CD14-positive monocyte (primary cell): ENCODE data around the gene GATC. TPM values are rescaled to one million over a fixed set of nuclear protein-coding genes. Genes with fewer than 3 reads are reported as not detected.

Experiments
- DNase-seq, 3 donors: peaks; one replicate each; pipeline ENCODE4 v3.0.0-alpha.2; 2011 to 2022
- H2AFZ ChIP-seq: 2 replicates; pipeline ENCODE4 v1.6.0; 2012; ENCODE audit warnings: mild to moderate bottlenecking, low read depth, low read length, inconsistent platforms; ENCODE audit not compliant: insufficient read depth, poor library complexity, severe bottlenecking
- H3K27ac ChIP-seq, 2 donors: 1 replicate in 1 of 2; 2 replicates in 1 of 2; pipeline ENCODE4 v1.5.1; 2012 to 2013; ENCODE audit warnings: low read length in 2 of 2, control low read depth in 1 of 2, inconsistent platforms in 1 of 2, low read depth in 1 of 2, mild to moderate bottlenecking in 1 of 2
- H3K27me3 ChIP-seq, 2 donors: one replicate each; pipeline versions ENCODE4 v1.6.0 to v1.6.1; 2011 to 2013; ENCODE audit warnings: low read length in 2 of 2; ENCODE audit not compliant: control insufficient read depth in 2 of 2, insufficient read depth in 2 of 2
- H3K36me3 ChIP-seq, 2 donors: replicated peaks in 1 of 2; 1 replicate in 1 of 2; 2 replicates in 1 of 2; pipeline versions ENCODE4 v1.5.1 to v1.6.1; 2012 to 2013; ENCODE audit warnings: low read length in 2 of 2, control low read depth in 1 of 2, inconsistent platforms in 1 of 2, mild to moderate bottlenecking in 1 of 2; ENCODE audit not compliant: insufficient read depth in 2 of 2, control insufficient read depth in 1 of 2
- H3K4me1 ChIP-seq, 2 donors: 1 replicate in 1 of 2; 2 replicates in 1 of 2; pipeline versions ENCODE4 v1.5.1 to v1.6.1; 2012 to 2013; ENCODE audit warnings: low read length in 2 of 2, control low read depth in 1 of 2, inconsistent platforms in 1 of 2, mild to moderate bottlenecking in 1 of 2, moderate library complexity in 1 of 2; ENCODE audit not compliant: insufficient read depth in 2 of 2, control insufficient read depth in 1 of 2
- H3K4me2 ChIP-seq: replicated peaks from 2 replicates; pipeline ENCODE3; 2012; ENCODE audit warnings: low read length, moderate library complexity, mild to moderate bottlenecking; ENCODE audit not compliant: poor library complexity, severe bottlenecking; ENCODE audit errors: extremely low read depth
- H3K4me3 ChIP-seq, 3 experiments: fragments of 200-600 bp in 1 of 3; sonication (generic) in 1 of 3; replicated peaks in 1 of 3; 1 replicate in 2 of 3; 2 replicates in 1 of 3; pipeline ENCODE4 v1.5.1; 2011 to 2013; ENCODE audit warnings: low read length in 3 of 3, mild to moderate bottlenecking in 3 of 3, control low read depth in 2 of 3, low read depth in 2 of 3, inconsistent platforms in 1 of 3, moderate library complexity in 1 of 3
- H3K79me2 ChIP-seq: 2 replicates; pipeline ENCODE4 v1.6.0; 2012; ENCODE audit warnings: mild to moderate bottlenecking, control low read depth, inconsistent platforms, low read length, moderate library complexity; ENCODE audit not compliant: insufficient read depth
- H3K9ac ChIP-seq: 2 replicates; pipeline ENCODE4 v1.6.0; 2017; ENCODE audit warnings: low read length, mild to moderate bottlenecking; ENCODE audit not compliant: insufficient read depth, poor library complexity, severe bottlenecking
- H3K9me3 ChIP-seq, 2 donors: replicated peaks in 1 of 2; 1 replicate in 1 of 2; 2 replicates in 1 of 2; pipeline versions ENCODE4 v1.5.1 to v1.6.1; 2012 to 2013; ENCODE audit warnings: low read length in 2 of 2, control low read depth in 1 of 2; ENCODE audit not compliant: control insufficient read depth in 1 of 2, insufficient read depth in 1 of 2
- H4K20me1 ChIP-seq: 2 replicates; pipeline ENCODE4 v1.6.0; 2012; ENCODE audit warnings: mild to moderate bottlenecking, low read length, control low read depth, moderate library complexity; ENCODE audit not compliant: insufficient read depth
- H3K27ac Mint-ChIP-seq, 7 donors: one replicate each; pipeline ENCODE4 v1.8.0; 2020; ENCODE audit warnings: mild to moderate bottlenecking in 7 of 7, mixed read lengths in 7 of 7, moderate library complexity in 6 of 7, inconsistent platforms in 2 of 7
- H3K27me3 Mint-ChIP-seq, 3 donors: one replicate each; pipeline ENCODE4 v1.8.0; 2021 to 2022; ENCODE audit warnings: low read depth in 3 of 3, mild to moderate bottlenecking in 3 of 3, mixed read lengths in 3 of 3, moderate library complexity in 3 of 3, inconsistent platforms in 1 of 3
- H3K36me3 Mint-ChIP-seq, 2 donors: one replicate each; pipeline ENCODE4 v1.8.0; 2020; ENCODE audit warnings: mixed read lengths in 2 of 2, inconsistent platforms in 1 of 2, mild to moderate bottlenecking in 1 of 2
- H3K4me1 Mint-ChIP-seq: one replicate; pipeline ENCODE4 v1.8.0; 2020; ENCODE audit warnings: mild to moderate bottlenecking, mixed read lengths
- H3K4me3 Mint-ChIP-seq, 2 donors: one replicate each; pipeline ENCODE4 v1.8.0; 2020; ENCODE audit warnings: mild to moderate bottlenecking in 2 of 2, mixed read lengths in 2 of 2, moderate library complexity in 1 of 2
- H3K9me3 Mint-ChIP-seq, 7 donors: one replicate each; pipeline ENCODE4 v1.8.0; 2020 to 2022; ENCODE audit warnings: mixed read lengths in 7 of 7, mild to moderate bottlenecking in 6 of 7, moderate library complexity in 6 of 7, inconsistent platforms in 2 of 7
- WGBS: methylation state at CpG from one replicate; pipeline ENCODE4 v1.1.5; 2013; ENCODE audit warnings: missing lambda C conversion rate; ENCODE audit not compliant: insufficient coverage; 5-methylcytosine and 5-hydroxymethylcytosine counted together
- intact Hi-C, 2 donors: fragments of 100-400 bp; cut with micrococcal nuclease; formaldehyde crosslinking; loops; one replicate each; pipeline versions ENCODE4 v1.15.0 to v1.15.1; 2023
- polyA plus RNA-seq, 3 donors: library from polyadenylated mRNA; depleted of rRNA in 1 of 3; unstranded in 2 of 3; stranded (reverse) in 1 of 3; fragments of 300-500 nt in 2 of 3; fragments of >200 nt in 1 of 3; fragmentation: Illumina TruSeq in 2 of 3; gene quantifications; 1 replicate in 2 of 3; 2 replicates in 1 of 3; pipeline ENCODE4 v1.2.3, GENCODE V29; 2012 to 2021
- TF ChIP-seq, protein P1 (sequence below): fragments of 200-600 bp; IDR thresholded peaks from one replicate; pipeline ENCODE4 v1.8.0; 2022; ENCODE audit warnings: antibody characterized with exemption, mild to moderate bottlenecking

Gene GATC
- polyA plus RNA-seq, 3 donors = 10.7 to 13.8 (median 11.3) TPM

DNA sequence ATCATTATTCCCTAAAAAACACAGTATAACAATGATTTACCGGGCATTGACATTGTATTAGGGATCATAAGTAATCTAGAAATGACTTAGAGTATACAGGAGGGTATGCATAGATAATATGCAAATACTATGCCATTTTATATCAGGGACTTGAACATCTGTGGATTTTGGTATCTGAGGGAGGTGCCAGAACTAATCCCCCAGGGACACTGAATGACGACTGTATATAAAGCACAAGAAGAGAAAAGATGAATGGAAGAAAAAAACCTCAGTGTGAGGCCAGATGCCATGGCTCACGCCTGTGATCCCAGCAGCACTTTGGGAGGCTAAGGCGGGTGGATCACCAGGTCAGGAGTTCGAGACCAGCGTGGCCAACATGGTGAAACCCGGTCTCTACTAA is 33.8 kb upstream of the GATC start:
- 100% methylated on average over 1 of the region's 7 CpGs for WGBS
- Mint-ChIP-seq H3K27me3 (peaks cover 3 to 7% (median 5%) of the 10 kb centered on the region in 3 donors), H3K36me3 (no peaks in the 10 kb centered on the region), H3K4me3 (no peak overlapping the region), H3K9me3 (no peaks in the 10 kb centered on the region), H3K4me1 (no peaks in the 10 kb centered on the region), H3K27ac (no peak overlapping the region)
- H3K4me1 ChIP-seq = no peaks in the 10 kb centered on the region
- H3K9ac ChIP-seq = peak overlapping the region; percentile 4
- H3K27me3 ChIP-seq = no peaks in the 10 kb centered on the region
- H4K20me1 ChIP-seq = no peaks in the 10 kb centered on the region
- no peak overlapping the region for H3K4me2 ChIP-seq
- H3K4me3 ChIP-seq = no peak overlapping the region
- no peak overlapping the region for H2AFZ ChIP-seq
- TF ChIP-seq, protein P1, sequence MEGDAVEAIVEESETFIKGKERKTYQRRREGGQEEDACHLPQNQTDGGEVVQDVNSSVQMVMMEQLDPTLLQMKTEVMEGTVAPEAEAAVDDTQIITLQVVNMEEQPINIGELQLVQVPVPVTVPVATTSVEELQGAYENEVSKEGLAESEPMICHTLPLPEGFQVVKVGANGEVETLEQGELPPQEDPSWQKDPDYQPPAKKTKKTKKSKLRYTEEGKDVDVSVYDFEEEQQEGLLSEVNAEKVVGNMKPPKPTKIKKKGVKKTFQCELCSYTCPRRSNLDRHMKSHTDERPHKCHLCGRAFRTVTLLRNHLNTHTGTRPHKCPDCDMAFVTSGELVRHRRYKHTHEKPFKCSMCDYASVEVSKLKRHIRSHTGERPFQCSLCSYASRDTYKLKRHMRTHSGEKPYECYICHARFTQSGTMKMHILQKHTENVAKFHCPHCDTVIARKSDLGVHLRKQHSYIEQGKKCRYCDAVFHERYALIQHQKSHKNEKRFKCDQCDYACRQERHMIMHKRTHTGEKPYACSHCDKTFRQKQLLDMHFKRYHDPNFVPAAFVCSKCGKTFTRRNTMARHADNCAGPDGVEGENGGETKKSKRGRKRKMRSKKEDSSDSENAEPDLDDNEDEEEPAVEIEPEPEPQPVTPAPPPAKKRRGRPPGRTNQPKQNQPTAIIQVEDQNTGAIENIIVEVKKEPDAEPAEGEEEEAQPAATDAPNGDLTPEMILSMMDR = no peak
- H3K27ac ChIP-seq = no peak overlapping the region
- no peaks in the 10 kb centered on the region for H3K9me3 ChIP-seq
- no peaks in the 10 kb centered on the region for H3K79me2 ChIP-seq
- no peaks in the 10 kb centered on the region for H3K36me3 ChIP-seq
- no peak for DNase-seq
- intact Hi-C loops = no loop called here

DNA sequence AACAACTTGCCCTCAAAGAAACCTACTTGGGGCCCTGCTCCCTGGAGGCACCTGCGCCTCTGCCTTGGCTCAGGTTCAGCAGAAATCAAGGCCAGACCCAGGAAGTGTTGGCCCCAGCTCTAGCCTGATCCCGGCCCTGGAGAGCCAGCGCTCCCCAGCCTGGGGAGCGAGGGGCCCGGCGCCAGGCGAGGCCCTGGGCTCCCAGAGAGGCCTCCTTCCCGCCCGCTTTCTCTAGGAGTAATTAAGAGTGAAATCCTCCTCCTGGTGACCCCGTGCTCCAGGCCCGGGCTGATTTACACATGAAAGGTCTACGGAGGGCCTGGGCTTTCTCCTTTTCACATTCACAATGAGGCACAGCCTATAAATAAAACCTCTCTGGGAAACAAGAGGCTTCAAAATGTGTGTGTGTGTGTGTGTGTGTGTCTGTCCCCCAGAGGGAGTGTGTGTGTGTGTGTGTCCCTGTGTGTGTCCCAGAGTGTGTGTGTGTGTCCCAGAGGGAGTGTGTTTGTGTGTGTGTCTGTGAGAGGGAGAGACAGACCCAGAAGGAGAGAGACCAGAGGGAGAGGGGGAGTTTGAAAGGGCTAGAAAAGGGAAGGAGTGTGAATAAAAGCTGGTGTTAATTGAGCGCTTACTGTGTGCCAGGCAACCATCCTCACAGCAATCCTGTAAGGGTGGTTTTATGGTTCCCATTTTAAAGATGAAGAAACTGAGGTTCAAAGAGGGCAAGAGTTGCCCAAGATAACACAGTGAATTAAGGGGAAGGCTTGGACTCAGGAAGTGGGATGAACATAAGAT is 32.1 kb upstream of the GATC start:
- intact Hi-C loops = no loop called here
- Histone ChIP-seq H3K9me3 (no peaks in the 10 kb centered on the region), H3K4me1 (no peaks in the 10 kb centered on the region), H2AFZ (no peak overlapping the region), H3K9ac (no peak overlapping the region), H3K4me3 (no peak overlapping the region), H4K20me1 (no peaks in the 10 kb centered on the region), H3K4me2 (no peak overlapping the region), H3K36me3 (no peaks in the 10 kb centered on the region), H3K27me3 (no peaks in the 10 kb centered on the region), H3K79me2 (no peaks in the 10 kb centered on the region), H3K27ac (no peak overlapping the region)
- Mint-ChIP-seq H3K9me3 (no peaks in the 10 kb centered on the region), H3K27ac (no peak overlapping the region), H3K27me3 (peaks cover 5 to 7% (median 5%) of the 10 kb centered on the region in 3 donors), H3K4me1 (no peaks in the 10 kb centered on the region), H3K36me3 (no peaks in the 10 kb centered on the region), H3K4me3 (no peak overlapping the region)
- no peak for DNase-seq
- WGBS = 94% methylated on average over 8 of the region's 13 CpGs
- TF ChIP-seq, protein P1 = no peak
